GM19193 (cell line): ENCODE measurements around the gene GALNTL6.

Experiments
- POLR2A ChIP-seq: IDR thresholded peaks from 4 replicates; pipeline ENCODE4 v1.6.1; 2011; ENCODE audit not compliant: insufficient read depth, insufficient read length; ENCODE audit errors: extremely low read depth

The GALNTL6 gene

GRCh38 chr4:172124656-172125308 lies 311.6 kb downstream of the GALNTL6 start:
- no peak for TF ChIP-seq POLR2A

DNA sequence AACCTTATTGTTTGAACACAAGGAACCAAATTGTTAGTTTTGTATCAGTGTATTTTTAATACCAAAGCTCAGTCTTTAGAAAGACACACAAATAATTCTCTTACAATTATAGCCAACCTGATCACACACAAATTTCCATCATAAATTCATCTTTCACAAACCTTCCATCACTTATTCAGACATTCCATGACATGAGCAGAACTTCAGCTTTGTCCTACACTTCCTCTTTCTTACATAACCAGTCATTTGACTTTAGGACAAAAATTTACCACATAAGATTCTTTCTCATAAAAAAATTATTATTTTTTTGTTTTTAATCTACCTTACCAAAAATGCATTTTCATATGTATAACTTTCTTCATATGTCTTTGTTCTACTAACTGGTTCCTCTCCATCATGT lies 312.2 kb downstream of the GALNTL6 start:
- TF ChIP-seq POLR2A, result no peak

DNA sequence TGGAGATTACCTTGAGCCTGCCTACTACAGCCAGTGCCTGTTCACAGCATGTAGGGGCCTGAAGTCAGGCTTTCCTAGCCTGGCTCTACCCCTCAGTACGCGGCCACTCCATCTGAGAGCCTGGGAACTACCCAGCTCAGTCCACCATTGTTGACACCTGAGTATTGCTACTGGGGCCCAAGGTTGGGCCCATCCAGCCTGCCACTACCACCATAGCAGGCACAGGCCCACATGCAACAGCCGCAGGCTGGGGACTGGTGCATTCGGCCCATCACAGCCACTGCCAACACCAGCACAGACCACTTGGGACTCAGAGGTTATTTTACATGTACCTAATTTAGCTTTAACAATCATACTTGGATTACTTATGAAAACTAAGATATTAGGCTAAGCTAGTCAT lies 314.0 kb downstream of the GALNTL6 start:
- TF ChIP-seq POLR2A, result no peak

DNA sequence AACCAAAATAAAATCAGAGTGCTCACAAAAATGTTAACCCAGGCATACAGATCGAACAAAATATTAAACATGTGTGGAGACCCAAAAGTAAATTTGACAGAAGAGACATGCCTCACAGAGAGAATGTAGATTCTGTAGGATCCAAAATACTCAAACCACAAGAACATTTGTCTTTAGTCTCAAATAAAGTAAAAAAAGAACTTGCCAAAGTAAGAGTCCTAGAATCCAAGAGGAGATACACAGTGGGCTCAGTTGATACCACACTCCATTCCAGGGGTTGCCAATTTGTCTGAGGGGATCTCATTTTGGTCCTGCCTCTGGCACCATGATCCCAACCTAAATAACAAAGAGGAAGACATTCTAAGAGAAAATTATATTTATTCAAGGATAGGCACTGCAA lies 316.4 kb downstream of the GALNTL6 start:
- no peak for TF ChIP-seq POLR2A

- no peak for TF ChIP-seq POLR2A
These were observed 321.3 kb downstream of the GALNTL6 start for GRCh38 chr4:172134521-172134920.

DNA sequence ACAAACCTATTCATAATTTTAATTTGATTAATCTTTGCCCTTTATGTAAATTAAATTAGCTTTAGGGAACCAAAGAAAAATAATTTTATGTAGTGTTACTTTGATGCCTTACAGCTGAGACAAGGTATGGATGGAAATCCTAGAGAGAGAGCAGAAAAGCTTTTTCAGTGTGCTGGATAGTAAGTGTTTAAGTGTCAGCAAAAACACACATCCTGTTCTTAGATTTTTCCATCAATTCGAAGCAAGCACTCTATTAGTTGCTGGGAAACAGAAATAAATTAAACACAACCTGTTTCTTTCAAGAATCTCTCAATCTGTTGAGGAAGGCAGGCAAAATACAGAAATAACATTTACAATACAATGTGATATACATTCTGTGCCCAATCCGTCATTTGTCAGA lies 327.8 kb downstream of the GALNTL6 start:
- TF ChIP-seq POLR2A, result no peak

DNA sequence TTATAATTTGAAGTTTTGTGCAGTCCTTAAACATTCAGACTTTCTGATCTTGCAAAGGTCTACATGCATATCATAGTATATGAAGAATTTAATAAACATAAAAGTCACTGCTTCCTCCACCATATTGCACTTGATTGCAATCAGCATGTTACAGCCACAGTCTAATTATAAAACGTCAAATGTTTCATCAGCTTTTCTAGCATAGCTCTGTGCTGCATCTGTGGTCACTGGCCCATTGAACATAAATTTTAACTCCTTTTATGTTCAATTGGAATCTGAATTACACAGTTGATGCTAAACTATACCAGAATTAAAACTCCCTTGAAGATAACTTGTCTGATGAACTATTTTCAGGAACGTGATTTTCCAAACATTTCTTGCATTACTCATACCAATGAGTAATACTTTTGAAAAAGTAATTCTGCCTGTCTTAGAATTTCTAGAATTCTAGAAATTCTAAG lies 329.1 kb downstream of the GALNTL6 start:
- no peak for TF ChIP-seq POLR2A

DNA sequence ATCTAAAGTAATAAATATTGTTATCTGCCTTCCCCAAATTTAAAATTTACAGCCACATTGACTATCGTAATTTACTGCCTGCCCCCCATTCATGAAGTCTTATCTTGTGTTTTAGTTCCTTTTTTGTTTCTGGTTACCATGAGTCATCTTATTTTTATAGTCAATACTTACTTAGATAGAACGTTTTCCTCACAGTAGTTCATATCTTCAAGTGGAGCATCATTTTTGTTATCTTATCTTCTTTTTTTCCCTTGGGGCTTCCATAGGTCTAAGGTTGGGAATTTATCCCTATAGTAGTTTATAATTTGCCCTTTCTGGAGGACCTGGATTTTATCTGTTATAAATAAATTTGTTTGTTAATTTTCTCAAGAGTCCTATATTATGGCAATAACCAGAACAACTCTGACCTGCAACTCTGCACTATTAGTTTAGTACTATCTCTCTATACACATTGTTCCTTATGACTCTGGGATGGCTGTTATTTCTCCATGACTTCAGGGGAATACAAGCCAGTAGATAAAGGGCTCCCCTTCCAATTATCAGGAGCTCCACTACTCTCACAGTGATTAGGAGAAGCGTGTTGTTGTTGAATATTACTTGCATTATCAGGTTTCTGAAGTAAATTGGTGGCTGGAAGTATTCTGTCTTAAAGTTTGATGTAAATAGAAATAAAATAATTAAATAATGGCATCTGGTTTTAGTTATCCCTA lies 330.6 kb downstream of the GALNTL6 start:
- no peak for TF ChIP-seq POLR2A

DNA sequence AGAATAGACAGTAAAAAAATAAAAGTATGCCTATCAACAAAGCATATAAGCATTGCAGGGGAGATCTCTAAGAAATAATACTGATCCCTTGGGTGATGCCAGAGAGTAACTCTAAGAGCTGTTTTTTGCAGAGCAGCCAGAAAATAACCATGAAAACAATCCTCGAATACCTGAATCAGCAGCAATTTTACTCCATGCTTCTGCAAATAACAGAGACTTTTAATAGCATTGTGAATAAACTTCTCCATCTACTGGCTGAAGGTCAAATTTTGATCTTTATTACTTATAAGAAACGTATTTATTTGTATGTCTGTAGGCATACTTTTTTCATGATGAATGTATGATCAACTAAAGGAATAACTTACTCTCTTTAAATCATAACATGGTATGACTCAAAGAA lies 334.5 kb downstream of the GALNTL6 start:
- TF ChIP-seq POLR2A, result no peak

GRCh38 chr4:172149329-172149728 lies 336.1 kb downstream of the GALNTL6 start:
- no peak for TF ChIP-seq POLR2A

DNA sequence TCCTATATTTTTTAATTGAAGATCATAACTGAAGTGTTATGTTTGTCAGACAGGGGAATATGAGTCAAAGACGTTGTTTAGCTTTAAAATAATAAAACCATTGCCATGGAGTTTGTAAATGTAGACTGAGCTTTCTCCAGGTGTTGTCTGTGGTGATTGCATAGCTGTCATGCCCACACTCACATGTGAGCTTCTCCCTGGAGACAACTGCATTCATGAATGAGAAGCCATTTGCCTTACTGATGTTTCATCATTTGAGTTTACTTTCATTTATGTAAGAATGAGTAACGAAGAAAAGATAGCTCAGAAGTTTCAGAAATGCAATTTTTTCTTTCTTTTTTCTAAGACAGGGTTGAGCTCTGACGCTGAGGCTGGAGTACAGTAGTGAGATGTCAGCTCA lies 339.1 kb downstream of the GALNTL6 start:
- no peak for TF ChIP-seq POLR2A

DNA sequence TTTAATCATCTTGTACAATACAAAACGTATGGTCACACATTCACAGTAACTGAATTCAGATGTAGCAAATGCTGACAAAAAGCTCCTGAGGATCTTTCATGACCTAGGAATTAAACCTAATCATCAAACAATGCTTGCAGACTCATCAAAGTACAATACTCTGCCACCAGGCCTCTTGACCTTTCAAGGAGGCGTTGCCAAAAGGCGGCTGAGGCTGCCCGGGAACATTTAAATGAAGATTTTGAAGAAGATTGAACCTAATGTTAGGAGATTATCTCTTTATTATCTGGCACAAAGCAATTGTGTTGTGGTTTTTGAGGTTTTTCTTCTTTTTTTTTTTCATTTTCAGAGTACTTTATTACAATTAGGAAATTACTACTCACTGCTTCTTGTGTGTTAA lies 340.5 kb downstream of the GALNTL6 start:
- no peak for TF ChIP-seq POLR2A

DNA sequence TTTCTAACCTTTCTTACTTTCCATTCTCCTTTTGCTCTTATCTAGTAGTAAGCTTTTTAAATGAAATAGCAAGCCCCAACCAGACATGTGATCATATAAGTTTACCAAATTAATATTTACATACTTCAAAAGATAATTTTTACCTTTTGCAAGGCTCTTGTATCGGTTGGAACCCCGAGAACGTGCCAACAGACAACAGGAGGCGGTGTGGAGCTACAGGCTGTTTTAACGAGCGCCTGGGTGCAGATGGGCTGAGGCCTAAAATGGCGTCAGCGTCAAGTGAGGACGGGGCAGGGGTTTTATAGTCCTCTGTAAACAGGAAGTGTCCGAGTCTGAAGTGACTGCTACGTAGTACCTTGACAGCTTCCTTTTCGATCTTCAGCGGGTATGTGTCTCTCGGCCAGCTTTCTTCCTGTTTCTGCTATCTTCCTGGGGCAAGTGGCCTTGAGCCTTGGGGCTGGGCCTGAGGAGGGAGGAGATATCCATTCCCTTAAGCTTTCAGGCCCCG lies 342.7 kb downstream of the GALNTL6 start:
- TF ChIP-seq POLR2A, result no peak

- TF ChIP-seq POLR2A, result no peak
These were observed 344.7 kb downstream of the GALNTL6 start for GRCh38 chr4:172157946-172158345.

DNA sequence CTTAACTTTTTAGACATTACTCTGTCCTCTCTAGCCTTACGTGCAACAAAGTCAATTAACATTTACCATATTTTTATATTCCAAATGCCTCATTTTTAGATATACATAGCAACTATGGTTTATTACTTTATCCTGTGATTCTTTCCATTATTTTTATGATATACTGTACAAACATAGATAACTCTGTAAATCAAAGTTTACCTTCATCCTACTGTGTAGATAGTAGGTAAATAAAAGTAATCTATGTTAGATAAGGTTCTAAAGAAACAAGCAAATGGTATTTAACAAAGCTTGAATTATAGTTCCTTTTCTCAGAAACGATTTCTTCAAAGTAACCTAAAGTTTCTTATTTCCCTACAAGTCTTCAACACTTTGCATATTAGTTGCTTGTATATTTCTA lies 350.0 kb downstream of the GALNTL6 start:
- TF ChIP-seq POLR2A, result no peak

DNA sequence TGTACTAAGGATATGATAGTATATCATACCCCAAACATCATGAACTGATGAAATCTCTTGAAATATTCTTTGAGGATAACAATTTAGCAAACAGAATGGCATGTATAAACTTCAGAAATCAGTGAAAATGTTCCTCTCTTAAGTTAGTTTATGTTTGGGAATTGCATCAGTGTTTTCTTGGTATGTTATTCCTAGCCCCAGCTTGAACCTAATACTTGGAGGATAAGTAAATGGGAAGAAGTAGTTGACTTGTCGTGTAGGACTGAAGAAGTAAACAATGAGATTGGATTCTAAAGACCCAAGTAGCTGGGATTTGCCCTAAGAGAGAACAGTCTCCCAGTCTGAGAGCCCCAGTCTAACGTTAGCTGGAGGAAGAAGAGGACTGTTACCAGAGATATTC lies 355.7 kb downstream of the GALNTL6 start:
- TF ChIP-seq POLR2A, result no peak

DNA sequence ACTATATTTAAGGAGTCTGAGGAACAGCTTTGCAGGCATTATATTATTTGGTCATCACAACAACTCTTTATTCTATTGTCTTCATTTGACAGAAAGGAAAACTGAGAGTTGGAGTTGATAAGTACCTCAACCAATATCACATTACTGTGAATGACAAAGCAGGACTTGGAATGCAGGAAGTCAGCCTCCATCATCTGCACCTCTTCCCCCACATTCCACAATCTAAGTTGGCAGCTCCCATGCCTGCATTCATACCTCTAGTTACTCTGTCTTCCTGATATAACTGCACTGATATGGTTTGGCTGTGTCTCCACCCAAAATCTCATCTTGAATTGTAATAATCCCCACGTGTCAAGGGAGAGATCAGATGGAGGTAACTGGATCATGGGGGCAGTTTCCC lies 356.7 kb downstream of the GALNTL6 start:
- no peak for TF ChIP-seq POLR2A

DNA sequence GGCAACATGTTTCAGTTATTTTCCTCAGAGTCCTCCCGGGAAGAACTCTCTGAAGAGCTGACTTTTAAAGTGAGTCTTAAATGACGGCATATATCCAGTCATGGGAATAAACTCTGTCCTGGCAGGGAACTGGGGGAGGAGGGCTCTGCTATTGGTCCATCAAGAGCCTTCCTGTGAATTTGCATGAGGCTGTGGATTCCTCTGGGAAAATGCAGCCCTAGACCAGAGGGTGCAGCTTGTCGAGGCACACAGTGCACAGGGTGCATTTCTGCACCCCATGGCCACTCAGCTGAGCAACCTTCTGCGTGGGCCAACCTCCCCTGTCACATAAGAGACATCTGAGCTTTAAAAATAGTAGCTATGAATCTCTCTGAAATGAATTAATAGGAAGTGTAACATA lies 360.0 kb downstream of the GALNTL6 start:
- no peak for TF ChIP-seq POLR2A
